ENCODE data around the gene FEZF1.

FEZF1 gene

DNA sequence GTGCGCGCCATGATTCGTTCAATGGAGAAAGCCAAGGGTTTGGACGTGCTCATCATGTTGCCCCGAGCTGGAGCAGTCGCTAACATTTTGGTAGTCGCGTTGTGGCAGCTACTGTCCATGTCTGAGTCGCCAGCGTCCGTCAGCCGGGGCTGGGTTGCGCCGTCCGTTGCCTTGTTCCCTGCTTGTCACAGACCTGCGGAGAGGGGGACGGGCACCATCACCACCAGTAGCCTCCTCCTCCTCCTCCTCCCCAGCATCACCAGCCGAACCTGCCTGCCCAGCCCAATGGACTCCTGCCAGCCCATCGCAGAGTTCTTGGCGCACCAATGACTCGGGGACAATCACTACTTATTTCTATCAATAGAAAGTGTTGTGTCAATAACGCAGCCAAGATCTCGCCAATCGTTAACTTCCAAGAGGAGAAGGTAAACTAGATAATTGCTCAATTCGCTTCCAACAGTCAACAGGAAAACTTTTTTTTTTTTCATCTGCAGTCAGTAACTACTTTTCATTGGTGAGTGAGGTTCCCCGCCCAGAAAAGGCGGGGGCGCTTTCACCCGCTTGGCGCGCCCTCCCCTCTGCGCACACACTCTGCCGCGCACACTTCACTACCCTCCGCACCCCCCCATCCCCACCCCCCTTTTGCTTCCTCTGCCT lies at the start of gene FEZF1:
FEZF1 (minus strand) TSS at position 432 of the 657 bp plus-strand sequence; CDS start at position 119, 313 bp downstream.
- DNase-seq = no peak

DNA sequence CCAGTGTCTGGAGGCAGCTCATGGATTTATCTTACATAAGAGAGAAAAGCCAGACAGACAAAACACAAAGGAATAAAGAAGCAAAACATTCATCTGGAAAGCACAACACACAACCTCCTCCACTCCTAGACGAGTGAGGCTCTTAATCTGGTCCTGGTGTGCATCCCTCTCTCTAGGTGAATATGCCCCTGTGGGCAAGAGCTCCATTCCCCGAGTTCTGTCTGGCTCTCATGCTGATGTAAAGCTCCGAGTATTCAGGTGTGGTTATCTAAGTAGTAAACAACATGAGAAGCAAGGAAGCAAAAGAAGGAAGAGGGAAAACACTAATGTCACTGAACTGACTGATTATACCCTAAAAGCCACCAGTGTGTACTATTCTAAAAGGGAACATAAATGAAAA lies 47.9 kb upstream of the FEZF1 start:
- DNase-seq = no peak

DNA sequence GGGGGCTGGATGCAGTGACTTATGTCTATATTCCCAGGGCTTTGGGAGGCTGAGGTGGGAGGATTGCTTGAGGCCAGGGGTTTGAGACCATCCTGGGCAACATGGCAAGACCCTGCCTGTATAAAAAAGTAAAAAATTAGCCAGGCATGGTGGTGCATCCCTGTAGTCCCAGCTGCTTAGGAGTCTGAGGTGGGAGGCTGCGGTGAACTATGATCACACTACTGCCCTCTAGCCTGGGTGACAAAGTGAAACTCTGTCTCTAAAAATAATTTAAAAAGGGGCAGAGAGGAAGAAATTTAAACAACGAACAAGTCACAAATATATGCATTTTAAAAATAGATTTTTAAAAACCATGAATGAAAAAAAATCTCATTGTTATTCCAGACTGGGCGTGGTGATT lies 46.2 kb upstream of the FEZF1 start:
- DNase-seq = no peak

DNA sequence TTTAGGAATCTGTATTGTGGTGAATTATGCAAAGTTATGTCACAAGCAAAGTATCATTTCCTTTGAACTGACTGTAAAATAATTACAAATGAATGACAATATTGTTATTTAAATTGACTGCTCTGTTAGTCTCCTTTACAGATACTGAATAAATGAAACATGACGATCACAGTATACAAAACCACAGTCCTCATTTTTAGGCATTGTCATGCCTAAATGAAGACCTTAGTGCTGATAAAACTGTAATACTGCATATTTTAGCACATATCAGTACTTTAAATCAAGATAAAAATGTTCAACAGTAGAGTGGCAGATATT lies 39.7 kb upstream of the FEZF1 start:
- DNase-seq = no peak

DNA sequence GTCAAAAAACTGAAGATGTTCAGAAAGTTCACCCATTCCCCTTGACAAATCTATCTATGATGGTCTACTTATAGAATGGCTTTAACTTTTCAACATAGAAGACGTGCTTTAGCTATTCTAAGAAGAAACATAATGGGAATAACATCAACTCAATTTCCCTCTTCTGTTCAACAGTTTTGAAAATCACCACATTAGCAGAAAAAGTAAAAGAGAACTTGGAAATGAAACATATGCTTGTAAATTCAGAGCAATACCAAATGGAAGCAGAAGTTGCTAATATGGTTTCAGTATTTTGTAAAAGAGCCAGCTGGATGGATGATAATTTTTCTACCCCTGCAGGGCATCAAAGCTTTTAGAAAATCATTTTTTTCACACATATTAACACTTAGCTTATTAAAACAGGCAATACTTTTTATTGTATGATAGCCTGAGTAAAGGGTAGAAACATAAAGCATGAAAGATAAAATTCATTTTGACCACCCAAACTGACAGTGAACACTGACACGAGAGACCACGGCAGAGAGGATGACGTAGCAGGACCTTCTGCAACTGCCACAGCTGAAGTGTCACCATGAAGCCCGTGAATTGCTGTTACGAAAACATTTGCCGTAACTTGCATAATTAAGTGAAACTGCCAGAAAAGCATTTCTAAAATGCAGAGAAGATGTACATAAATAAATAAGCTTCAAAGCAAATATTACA lies 39.2 kb upstream of the FEZF1 start:
- no peak for DNase-seq

DNA sequence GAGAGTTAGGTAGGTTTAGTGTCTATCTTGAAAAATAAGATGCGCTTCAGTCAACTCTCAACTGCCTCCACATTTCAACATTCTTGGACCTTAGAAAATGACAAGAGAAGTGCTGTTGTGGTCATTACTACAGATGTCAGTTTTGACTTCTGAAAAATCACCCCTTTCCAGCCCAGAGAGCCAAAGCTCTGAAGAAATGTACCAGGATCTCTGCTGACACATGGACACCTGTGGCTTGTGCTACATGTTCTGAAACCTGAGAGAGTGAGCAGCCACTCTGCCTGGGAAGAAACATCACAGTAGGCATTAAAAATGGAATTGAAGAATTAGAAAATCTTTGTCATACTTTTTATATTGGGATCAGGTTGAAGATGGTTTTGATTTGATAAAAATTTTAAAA lies 35.9 kb upstream of the FEZF1 start:
- DNase-seq = no peak

DNA sequence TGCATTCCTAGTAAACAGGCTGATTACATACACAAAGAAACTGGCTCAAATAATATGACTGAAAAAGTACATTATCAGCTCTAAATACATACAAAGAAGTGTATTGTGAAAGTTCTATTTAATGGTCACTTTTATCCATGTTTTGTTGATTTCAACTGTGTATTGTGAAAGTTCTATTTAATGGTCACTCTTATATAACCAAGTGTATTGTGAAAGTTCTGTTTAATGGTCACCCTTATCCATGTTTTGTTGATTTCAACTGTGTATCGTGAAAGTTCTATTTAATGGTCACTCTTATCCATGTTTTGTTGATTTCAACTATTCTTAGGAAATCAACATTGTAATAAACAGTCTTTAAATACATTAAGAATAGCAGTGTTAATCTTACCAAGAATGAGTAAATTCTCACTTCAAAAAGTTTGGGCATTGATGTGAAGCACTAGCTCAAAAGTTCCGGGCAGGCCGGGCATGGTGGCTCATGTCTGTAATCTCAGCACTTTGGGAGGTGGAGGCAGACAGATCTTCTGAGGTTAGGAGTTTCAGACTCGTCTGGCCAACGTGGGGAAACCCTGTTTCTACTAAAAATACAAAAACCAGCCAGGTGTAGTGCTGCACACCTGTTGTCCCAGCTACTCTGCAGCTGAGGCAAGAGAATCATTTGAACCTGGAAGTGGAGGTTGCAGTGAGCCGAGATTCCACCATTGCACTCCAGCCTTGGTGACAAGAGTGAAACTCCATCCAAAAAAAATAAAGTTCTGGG lies 34.8 kb upstream of the FEZF1 start:
- no peak for DNase-seq

DNA sequence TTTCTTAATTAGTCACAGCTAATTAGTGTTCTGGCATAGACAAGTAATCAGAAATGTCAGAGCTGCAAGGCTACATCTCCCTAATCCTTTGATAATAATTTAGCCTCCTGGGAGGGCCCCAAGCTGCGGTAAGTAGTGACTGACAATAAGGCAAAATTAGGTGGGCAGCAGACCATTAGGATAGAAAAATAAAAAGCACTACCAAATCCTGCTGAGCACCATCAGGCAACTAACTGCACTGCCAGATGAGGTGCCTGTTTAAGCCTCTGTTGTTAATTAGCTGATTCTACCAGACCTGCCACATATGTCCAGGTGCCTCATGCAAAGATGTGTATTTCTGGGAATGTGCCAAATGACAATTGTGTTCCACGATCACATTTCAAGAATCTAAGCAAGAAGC lies 32.5 kb upstream of the FEZF1 start:
- DNase-seq = peak; percentile 71

DNA sequence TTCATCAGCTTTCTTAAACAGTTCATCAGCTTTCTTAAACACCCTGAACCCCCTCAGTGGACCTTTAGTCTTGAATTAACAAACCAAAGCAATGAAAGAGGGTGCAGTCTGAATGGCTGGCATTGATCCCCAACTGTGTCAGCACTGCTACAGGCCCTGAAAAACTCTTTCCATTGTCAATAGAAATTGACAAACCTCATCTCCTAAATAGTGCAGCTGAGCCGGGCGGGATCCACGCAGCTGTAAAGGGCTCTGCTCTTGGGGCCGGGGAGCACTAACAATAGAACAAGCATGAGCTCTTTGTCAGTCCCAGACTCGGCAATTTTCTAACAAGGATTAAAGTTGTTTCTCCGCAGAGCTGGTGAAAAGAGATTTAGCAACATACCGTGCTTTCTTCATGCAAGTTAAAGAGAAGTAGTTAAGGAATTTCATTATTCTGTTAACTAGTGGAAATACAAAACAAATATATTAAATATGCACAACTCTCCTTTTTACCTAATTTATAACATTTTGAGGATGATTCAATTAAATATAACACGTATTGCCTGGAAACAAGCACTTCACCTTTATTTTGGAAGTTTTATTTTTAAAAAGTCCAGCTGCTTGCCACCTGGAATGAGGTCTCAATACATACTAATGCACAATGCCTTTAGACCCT lies 24.7 kb upstream of the FEZF1 start:
- no peak for DNase-seq

DNA sequence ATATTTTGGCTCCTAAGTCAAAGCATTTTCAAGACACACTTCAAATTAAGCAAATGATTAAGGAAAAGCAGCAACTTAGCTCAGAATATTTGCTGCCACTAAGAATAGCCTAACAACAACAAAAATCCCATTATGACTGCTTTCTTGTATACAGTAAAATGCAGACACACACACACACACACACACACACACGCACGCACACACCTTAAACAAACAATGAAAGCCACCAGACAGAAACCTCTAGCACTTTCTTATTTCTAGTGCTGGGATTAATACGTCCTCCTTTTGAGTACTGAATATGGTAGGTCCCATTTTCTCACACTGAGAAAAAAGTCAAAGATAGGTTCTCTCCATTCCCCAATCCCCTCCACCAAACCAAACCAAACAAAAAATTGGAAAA lies 23.4 kb upstream of the FEZF1 start:
- DNase-seq = no peak

DNA sequence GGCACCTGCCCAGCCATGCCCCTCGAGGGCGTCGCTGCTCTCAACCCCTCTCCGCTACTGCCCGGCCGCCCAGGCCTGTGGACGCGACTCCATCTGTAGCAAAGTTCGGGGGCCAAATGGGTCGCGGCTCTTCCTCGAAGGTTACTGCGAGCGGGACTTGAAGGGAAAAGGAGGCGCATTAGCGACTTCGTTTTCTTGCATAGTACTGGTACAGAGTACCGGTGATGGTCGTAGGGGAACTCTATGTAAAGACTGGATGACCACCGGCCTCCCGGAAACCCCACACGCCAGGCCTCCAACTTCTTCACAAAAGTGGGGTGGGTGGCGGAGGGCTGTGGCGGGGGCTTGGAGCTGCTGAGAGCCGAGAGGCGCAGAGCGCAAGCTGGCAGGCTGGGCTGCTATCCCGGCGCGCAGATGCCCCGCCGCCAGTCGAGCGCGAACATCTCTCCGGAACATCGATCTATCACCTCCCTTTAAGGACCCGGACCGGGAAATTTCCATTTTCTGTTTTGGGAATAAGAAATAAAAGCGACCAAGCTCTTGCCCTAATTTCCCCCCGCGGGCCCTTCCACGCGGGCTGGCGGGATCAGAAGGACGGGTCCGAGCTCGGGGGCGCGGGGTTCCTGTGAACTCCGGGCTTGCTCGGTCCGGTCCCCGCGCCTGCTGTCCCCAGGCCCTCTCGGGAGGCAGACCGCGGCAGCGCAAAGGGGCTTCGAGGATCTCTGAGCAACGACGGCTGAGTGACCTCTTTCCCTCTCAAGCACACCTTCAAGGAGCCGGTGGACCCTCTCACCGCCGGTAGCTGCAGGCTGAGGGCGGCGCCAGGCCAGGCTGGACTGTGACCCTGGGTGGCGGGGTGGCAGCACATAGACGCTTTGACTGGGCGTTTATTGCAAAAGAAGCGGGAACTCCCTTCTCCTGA lies 12.2 kb upstream of the FEZF1 start:
- DNase-seq = no peak

DNA sequence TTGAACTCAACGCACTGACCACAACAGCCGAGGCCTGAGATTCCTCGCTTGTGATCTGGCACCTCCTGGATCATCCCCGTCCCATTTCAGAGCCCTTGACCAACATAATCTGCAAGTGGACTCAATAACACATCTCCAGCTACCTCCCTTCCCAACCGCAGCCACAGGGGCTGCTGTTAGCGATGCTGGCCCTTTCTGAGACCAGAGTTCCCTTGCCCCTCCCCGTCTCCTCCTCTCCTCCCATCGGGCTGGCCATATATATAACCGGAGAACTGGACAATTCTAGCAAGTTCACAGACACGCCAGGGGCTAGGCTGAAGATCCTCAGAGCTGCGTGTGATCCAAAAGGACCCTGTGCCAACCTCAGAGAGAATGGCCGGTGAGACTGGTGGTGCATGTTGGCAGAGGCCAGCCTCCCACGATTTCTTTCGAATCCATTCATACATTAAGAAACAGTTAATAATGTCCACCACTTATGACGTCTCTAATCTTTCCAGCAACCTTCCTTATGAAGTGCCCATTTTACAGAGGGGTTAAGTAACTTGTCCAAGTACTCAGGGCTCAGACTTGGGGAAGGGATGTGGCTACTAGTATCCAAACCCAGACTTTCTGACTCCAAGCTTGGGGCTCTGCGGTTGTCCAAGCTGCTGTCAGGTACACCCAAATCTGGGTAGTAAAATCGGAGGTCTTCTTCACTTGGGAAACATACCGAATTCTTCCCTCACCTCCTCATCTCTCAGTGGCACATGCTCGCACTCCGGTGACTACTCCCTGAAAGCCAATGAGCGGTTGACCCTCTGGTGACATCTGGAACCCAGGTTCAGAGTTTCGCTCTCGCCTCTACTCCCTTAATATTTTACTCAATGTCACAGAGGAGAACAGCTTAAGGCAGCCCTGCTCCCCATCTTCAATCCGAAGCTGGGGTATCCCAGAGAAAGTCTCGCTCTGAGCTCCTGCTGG lies 11.2 kb upstream of the FEZF1 start:
- DNase-seq = no peak

DNA sequence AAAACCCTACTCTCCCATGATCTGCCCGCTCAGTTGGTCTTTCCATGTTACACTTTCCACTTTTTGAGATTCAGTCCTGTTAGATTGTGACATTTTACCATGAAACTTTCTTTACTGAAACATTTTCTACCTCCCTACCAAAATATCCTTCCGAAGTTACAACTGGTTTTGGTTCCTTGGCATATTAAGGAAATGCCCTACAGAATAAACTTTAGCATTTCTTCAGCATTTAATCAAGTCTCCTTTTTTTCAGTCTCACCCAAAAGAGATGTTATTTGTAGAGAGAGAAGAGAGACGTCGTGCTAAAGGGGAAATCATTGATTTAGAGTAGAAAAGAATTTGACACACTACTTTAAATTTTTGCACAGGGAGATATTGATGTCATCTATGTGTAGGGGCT lies 9.7 kb upstream of the FEZF1 start:
- DNase-seq = no peak

DNA sequence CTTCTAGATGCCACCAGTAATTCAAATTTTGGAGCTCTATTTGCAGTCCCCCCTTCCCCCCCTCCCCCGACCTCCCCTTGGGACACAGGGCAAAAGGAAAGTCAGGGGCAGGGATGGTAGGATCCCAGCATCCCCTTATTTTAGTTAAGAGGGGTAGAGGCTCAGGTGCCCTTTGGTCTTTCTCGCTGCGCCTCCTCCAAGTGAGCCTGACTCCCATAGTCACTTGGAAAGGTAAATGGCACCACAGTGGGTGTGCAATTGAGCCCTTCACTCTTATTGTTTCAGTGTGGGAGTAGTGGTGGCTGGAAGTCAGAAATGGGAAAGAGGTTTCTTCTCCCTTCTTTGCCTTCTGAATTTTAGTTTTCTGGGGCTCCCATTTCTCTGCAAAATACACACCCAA lies 8.2 kb upstream of the FEZF1 start:
- DNase-seq = no peak

DNA sequence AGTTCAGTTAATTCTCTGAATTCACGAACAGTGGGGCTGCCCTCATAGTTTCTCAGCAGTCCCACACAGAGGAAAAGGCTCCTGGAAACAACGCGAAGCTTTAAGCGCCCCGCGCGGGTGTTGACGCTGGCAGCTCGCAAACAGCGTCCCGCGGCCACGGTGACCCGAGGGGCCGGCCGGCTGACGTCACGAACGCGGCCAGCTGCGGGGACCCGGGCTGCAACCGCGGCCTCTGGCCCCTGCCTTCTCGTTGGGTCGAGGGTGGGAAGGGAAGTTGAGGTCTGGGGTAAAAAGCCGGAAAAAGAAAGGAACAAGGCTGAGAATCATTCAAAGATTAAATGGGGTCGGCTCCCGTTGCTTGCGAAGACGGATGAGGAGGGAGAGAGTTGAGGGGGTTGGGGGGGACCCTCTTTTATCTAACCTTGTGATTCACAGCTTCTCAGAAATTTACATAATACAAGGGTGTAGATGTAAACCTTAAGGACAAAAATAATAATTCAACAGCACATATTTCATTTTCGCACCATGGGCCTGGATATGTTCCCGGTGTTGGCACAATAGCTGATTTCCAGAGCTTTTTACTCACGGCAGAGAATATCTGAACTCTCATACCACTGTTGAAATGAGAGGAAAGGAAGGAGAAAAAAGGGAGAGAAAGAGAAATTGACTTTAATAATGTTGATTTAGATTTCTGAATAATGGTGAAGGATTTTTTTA lies 7.3 kb upstream of the FEZF1 start:
- DNase-seq = no peak

DNA sequence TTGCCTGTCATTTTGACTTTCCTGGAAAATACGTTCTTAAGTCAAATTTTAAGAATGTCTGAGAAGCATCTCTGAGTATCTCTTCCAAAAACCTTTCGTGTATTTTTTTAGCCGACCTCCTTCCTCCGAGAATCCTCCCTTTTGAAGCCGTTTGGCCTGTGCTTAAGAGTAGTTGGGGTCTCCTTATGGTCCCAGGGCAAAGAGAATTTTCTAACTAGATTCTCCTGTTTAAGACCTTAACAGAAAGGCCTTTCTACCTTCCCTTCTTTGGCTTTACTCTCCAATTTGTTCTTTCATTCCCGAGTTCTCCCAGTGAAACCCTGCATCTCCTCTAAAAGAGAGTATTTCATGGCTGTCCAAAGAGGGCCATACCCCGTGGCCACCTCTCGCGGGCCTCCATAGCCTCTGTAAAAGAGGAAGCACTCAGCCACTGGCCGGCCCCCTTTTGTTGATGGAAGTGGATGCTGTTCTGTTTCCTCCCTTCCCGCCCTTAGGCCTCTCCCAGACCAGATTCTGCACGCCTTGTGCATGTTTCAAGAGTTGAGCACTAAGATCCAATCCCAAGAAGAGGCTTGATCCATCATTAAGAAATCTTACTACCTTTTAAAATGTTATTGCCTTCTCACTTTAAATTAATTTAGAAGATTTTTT lies 6.6 kb upstream of the FEZF1 start:
- no peak for DNase-seq

DNA sequence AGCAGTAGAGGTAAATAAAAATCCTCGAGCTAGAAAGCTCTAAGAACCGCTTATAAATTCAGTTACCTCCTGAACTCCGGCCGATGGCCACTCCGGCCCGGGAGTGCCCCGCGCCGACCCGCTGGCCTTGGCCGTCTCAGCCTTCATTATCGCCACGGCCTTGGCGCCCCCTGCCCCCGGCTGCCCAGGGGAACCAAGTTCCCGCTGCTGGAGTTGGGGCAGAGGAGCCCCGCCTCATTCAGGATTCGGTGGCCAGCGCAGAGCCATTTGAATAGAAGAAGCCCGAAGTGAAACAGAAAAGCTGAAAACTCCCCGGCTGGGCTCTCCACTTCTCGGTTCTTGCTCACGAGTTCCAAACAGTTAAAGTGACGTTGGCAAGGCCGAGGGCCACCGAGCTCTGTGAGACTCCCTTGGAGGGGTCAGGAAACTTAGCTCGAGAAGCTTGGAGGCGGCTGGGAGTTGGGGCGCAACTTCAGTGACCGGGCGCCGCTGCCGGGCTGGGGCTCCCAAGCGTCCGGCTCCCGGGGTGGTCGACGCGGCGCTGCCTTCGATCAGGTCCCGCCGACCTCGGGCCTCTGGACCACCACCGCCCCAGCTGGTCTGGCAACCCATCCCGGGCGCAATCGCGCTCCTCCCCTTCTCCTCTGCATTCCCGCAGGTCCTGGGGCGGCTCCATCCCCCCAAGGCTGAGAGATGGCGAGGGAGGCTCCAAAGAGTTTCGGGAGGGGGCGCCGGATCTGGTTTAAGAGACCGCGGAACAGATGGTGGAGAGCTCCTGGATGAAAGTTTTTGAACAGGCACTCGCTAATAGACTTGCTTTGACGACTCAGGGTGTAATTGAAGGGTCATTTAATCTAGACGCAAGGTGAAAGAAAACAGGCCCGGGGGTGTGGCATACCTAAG lies 5.8 kb upstream of the FEZF1 start:
- no peak for DNase-seq

DNA sequence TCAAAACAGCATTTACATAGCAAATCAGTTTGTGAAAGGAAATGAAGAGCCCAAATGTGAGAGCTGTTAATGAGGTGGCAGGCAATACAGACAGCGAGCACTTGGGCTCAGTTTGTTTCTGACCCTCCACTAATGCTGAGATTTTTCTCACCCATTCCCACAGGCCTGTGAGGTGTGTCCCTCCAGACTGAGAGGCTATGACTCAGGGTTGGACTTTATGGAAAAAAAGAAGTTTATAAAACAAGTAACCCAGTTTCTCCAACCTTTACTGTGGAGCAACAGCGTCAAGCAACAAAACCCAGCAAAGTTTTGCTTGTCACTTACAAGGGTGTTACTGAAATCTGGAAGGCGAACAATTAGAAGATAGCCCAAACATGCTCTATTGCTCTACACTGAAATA lies 4.9 kb upstream of the FEZF1 start:
- no peak for DNase-seq

DNA sequence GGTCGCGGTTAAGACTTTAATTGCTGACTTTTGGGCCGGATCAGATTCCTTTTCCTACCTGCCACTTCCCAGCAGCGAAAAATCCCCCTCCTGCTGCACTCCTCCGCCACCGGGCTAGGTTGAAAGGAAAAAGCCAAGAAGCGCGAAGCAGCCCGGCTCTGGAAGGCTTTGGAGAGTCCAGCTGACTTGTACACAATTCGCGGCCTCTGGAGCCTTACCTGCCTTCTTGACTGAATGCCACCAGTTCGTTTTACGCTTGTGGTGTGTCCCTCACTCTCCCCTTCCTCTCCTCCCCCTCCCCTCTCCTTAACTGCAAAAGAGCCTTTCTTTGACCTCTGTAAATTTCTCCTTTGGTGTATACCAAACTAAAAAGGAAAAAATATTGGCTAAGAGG lies 2.7 kb upstream of the FEZF1 start:
- DNase-seq = no peak

All from NCI-H1694 treated with DMSO at 0.1 percent for 48 hours (cell line).